CD14-positive monocyte (primary cell): Measurements from ENCODE around the gene RNF157. TPM values are rescaled to one million over a fixed set of nuclear protein-coding genes. Genes with fewer than 3 reads are reported as not detected.

Source experiments
- DNase-seq, 3 donors: peaks; one replicate each; pipeline ENCODE4 v3.0.0-alpha.2; 2011 to 2022
- H2AFZ ChIP-seq: 2 replicates; pipeline ENCODE4 v1.6.0; 2012; ENCODE audit warnings: mild to moderate bottlenecking, low read depth, low read length, inconsistent platforms; ENCODE audit not compliant: insufficient read depth, poor library complexity, severe bottlenecking
- H3K27ac ChIP-seq, 2 donors: 1 replicate in 1 of 2; 2 replicates in 1 of 2; pipeline ENCODE4 v1.5.1; 2012 to 2013; ENCODE audit warnings: low read length in 2 of 2, control low read depth in 1 of 2, inconsistent platforms in 1 of 2, low read depth in 1 of 2, mild to moderate bottlenecking in 1 of 2
- H3K27me3 ChIP-seq, 2 donors: one replicate each; pipeline versions ENCODE4 v1.6.0 to v1.6.1; 2011 to 2013; ENCODE audit warnings: low read length in 2 of 2; ENCODE audit not compliant: control insufficient read depth in 2 of 2, insufficient read depth in 2 of 2
- H3K36me3 ChIP-seq, 2 donors: replicated peaks in 1 of 2; 1 replicate in 1 of 2; 2 replicates in 1 of 2; pipeline versions ENCODE4 v1.5.1 to v1.6.1; 2012 to 2013; ENCODE audit warnings: low read length in 2 of 2, control low read depth in 1 of 2, inconsistent platforms in 1 of 2, mild to moderate bottlenecking in 1 of 2; ENCODE audit not compliant: insufficient read depth in 2 of 2, control insufficient read depth in 1 of 2
- H3K4me1 ChIP-seq, 2 donors: 1 replicate in 1 of 2; 2 replicates in 1 of 2; pipeline versions ENCODE4 v1.5.1 to v1.6.1; 2012 to 2013; ENCODE audit warnings: low read length in 2 of 2, control low read depth in 1 of 2, inconsistent platforms in 1 of 2, mild to moderate bottlenecking in 1 of 2, moderate library complexity in 1 of 2; ENCODE audit not compliant: insufficient read depth in 2 of 2, control insufficient read depth in 1 of 2
- H3K4me2 ChIP-seq: replicated peaks from 2 replicates; pipeline ENCODE3; 2012; ENCODE audit warnings: low read length, moderate library complexity, mild to moderate bottlenecking; ENCODE audit not compliant: poor library complexity, severe bottlenecking; ENCODE audit errors: extremely low read depth
- H3K4me3 ChIP-seq, 3 experiments: fragments of 200-600 bp in 1 of 3; sonication (generic) in 1 of 3; replicated peaks in 1 of 3; 1 replicate in 2 of 3; 2 replicates in 1 of 3; pipeline ENCODE4 v1.5.1; 2011 to 2013; ENCODE audit warnings: low read length in 3 of 3, mild to moderate bottlenecking in 3 of 3, control low read depth in 2 of 3, low read depth in 2 of 3, inconsistent platforms in 1 of 3, moderate library complexity in 1 of 3
- H3K79me2 ChIP-seq: 2 replicates; pipeline ENCODE4 v1.6.0; 2012; ENCODE audit warnings: mild to moderate bottlenecking, control low read depth, inconsistent platforms, low read length, moderate library complexity; ENCODE audit not compliant: insufficient read depth
- H3K9ac ChIP-seq: 2 replicates; pipeline ENCODE4 v1.6.0; 2017; ENCODE audit warnings: low read length, mild to moderate bottlenecking; ENCODE audit not compliant: insufficient read depth, poor library complexity, severe bottlenecking
- H3K9me3 ChIP-seq, 2 donors: replicated peaks in 1 of 2; 1 replicate in 1 of 2; 2 replicates in 1 of 2; pipeline versions ENCODE4 v1.5.1 to v1.6.1; 2012 to 2013; ENCODE audit warnings: low read length in 2 of 2, control low read depth in 1 of 2; ENCODE audit not compliant: control insufficient read depth in 1 of 2, insufficient read depth in 1 of 2
- H4K20me1 ChIP-seq: 2 replicates; pipeline ENCODE4 v1.6.0; 2012; ENCODE audit warnings: mild to moderate bottlenecking, low read length, control low read depth, moderate library complexity; ENCODE audit not compliant: insufficient read depth
- H3K27ac Mint-ChIP-seq, 7 donors: one replicate each; pipeline ENCODE4 v1.8.0; 2020; ENCODE audit warnings: mild to moderate bottlenecking in 7 of 7, mixed read lengths in 7 of 7, moderate library complexity in 6 of 7, inconsistent platforms in 2 of 7
- H3K27me3 Mint-ChIP-seq, 3 donors: one replicate each; pipeline ENCODE4 v1.8.0; 2021 to 2022; ENCODE audit warnings: low read depth in 3 of 3, mild to moderate bottlenecking in 3 of 3, mixed read lengths in 3 of 3, moderate library complexity in 3 of 3, inconsistent platforms in 1 of 3
- H3K36me3 Mint-ChIP-seq, 2 donors: one replicate each; pipeline ENCODE4 v1.8.0; 2020; ENCODE audit warnings: mixed read lengths in 2 of 2, inconsistent platforms in 1 of 2, mild to moderate bottlenecking in 1 of 2
- H3K4me1 Mint-ChIP-seq: one replicate; pipeline ENCODE4 v1.8.0; 2020; ENCODE audit warnings: mild to moderate bottlenecking, mixed read lengths
- H3K4me3 Mint-ChIP-seq, 2 donors: one replicate each; pipeline ENCODE4 v1.8.0; 2020; ENCODE audit warnings: mild to moderate bottlenecking in 2 of 2, mixed read lengths in 2 of 2, moderate library complexity in 1 of 2
- H3K9me3 Mint-ChIP-seq, 7 donors: one replicate each; pipeline ENCODE4 v1.8.0; 2020 to 2022; ENCODE audit warnings: mixed read lengths in 7 of 7, mild to moderate bottlenecking in 6 of 7, moderate library complexity in 6 of 7, inconsistent platforms in 2 of 7
- WGBS: methylation state at CpG from one replicate; pipeline ENCODE4 v1.1.5; 2013; ENCODE audit warnings: missing lambda C conversion rate; ENCODE audit not compliant: insufficient coverage; 5-methylcytosine and 5-hydroxymethylcytosine counted together
- intact Hi-C, 2 donors: fragments of 100-400 bp; cut with micrococcal nuclease; formaldehyde crosslinking; loops; one replicate each; pipeline versions ENCODE4 v1.15.0 to v1.15.1; 2023
- polyA plus RNA-seq, 3 donors: library from polyadenylated mRNA; depleted of rRNA in 1 of 3; unstranded in 2 of 3; stranded (reverse) in 1 of 3; fragments of 300-500 nt in 2 of 3; fragments of >200 nt in 1 of 3; fragmentation: Illumina TruSeq in 2 of 3; gene quantifications; 1 replicate in 2 of 3; 2 replicates in 1 of 3; pipeline ENCODE4 v1.2.3, GENCODE V29; 2012 to 2021
- TF ChIP-seq, protein P1 (sequence below): fragments of 200-600 bp; IDR thresholded peaks from one replicate; pipeline ENCODE4 v1.8.0; 2022; ENCODE audit warnings: antibody characterized with exemption, mild to moderate bottlenecking

Gene RNF157
- polyA plus RNA-seq, 3 donors, result 0.03 TPM; not detected in 2

GRCh38 chr17:76274112-76274956 lies 34.0 kb upstream of the RNF157 start:
- Mint-ChIP-seq H3K27ac (no peak overlapping the region), H3K9me3 (no peaks in the 10 kb centered on the region), H3K4me3 (no peak overlapping the region), H3K27me3 (peaks cover 0 to 3% (median 0%) of the 10 kb centered on the region in 3 donors), H3K36me3 (peaks cover 12 to 13% of the 10 kb centered on the region in 2 donors), H3K4me1 (peaks cover 34% of the 10 kb centered on the region)
- intact Hi-C loops, result loop anchor here in 1 of 2 donors (10.0 kb wide), 1 partner anchor 50 kb away; no protein-coding TSS in a partner anchor
- peaks cover 14% of the 10 kb centered on the region for H3K79me2 ChIP-seq
- H3K27ac ChIP-seq, result no peak overlapping the region
- H3K4me3 ChIP-seq, result no peak overlapping the region
- H3K27me3 ChIP-seq, result no peaks in the 10 kb centered on the region
- H4K20me1 ChIP-seq, result peaks cover 14% of the 10 kb centered on the region
- H3K4me2 ChIP-seq, result peak overlapping the region; percentile 5
- TF ChIP-seq, protein P1, sequence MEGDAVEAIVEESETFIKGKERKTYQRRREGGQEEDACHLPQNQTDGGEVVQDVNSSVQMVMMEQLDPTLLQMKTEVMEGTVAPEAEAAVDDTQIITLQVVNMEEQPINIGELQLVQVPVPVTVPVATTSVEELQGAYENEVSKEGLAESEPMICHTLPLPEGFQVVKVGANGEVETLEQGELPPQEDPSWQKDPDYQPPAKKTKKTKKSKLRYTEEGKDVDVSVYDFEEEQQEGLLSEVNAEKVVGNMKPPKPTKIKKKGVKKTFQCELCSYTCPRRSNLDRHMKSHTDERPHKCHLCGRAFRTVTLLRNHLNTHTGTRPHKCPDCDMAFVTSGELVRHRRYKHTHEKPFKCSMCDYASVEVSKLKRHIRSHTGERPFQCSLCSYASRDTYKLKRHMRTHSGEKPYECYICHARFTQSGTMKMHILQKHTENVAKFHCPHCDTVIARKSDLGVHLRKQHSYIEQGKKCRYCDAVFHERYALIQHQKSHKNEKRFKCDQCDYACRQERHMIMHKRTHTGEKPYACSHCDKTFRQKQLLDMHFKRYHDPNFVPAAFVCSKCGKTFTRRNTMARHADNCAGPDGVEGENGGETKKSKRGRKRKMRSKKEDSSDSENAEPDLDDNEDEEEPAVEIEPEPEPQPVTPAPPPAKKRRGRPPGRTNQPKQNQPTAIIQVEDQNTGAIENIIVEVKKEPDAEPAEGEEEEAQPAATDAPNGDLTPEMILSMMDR, result no peak
- no peaks in the 10 kb centered on the region for H3K9me3 ChIP-seq
- no peak overlapping the region for H2AFZ ChIP-seq
- peaks cover 9 to 11% of the 10 kb centered on the region in 2 donors for H3K36me3 ChIP-seq
- peaks cover 38 to 45% of the 10 kb centered on the region in 2 donors for H3K4me1 ChIP-seq
- no peak overlapping the region for H3K9ac ChIP-seq
- no peak for DNase-seq
- WGBS, result 82% methylated on average over 14 of the region's 21 CpGs

GRCh38 chr17:76273445-76274111 lies 33.3 kb upstream of the RNF157 start:
- Histone ChIP-seq H3K9ac (no peak overlapping the region), H2AFZ (no peak overlapping the region), H3K79me2 (peaks cover 22% of the 10 kb centered on the region), H3K36me3 (peaks cover 13 to 16% of the 10 kb centered on the region in 2 donors), H3K4me2 (peak overlapping the region; percentile 5), H3K27ac (no peak overlapping the region), H3K27me3 (no peaks in the 10 kb centered on the region), H4K20me1 (peaks cover 21% of the 10 kb centered on the region), H3K9me3 (no peaks in the 10 kb centered on the region), H3K4me3 (no peak overlapping the region), H3K4me1 (peaks cover 46 to 52% of the 10 kb centered on the region in 2 donors)
- 96% methylated on average over 21 of the region's 26 CpGs for WGBS
- Mint-ChIP-seq H3K9me3 (no peaks in the 10 kb centered on the region), H3K4me1 (peaks cover 42% of the 10 kb centered on the region), H3K27me3 (peaks cover 0 to 3% (median 0%) of the 10 kb centered on the region in 3 donors), H3K27ac (peak overlapping the region in 1 of 7 donors; percentile 50), H3K36me3 (peaks cover 14 to 18% of the 10 kb centered on the region in 2 donors), H3K4me3 (no peak overlapping the region)
- peak in 1 of 3 donors; percentile 18 for DNase-seq
- intact Hi-C loops, result loop anchor here in 1 of 2 donors (10.0 kb wide), 1 partner anchor 49 kb away; no protein-coding TSS in a partner anchor
- TF ChIP-seq, protein P1, result no peak
